H9 (cell line): Measurements from ENCODE around the gene NPTX1. TPM values are rescaled to one million over a fixed set of nuclear protein-coding genes. Genes with fewer than 3 reads are reported as not detected.

Experiments used
- DNase-seq: peaks from one replicate; pipeline ENCODE4 v3.0.0-alpha.2; 2017
- H2AFZ ChIP-seq: one replicate; pipeline ENCODE4 v1.6.1; 2013; ENCODE audit warnings: mild to moderate bottlenecking, low read length, control low read depth, moderate library complexity
- H2AK5ac ChIP-seq: 2 replicates; pipeline ENCODE4 v1.6.1; 2013; ENCODE audit warnings: low read length, control low read depth, mixed read lengths; ENCODE audit not compliant: insufficient read length
- H2BK120ac ChIP-seq: one replicate; pipeline ENCODE4 v1.6.1; 2013; ENCODE audit warnings: low read depth, mild to moderate bottlenecking, low read length, control low read depth, inconsistent platforms; ENCODE audit not compliant: poor library complexity, severe bottlenecking
- H2BK12ac ChIP-seq: 2 replicates; pipeline ENCODE4 v1.6.1; 2013; ENCODE audit warnings: low read length, control low read depth, mixed read lengths, low read depth; ENCODE audit not compliant: insufficient read length
- H2BK15ac ChIP-seq: 2 replicates; pipeline ENCODE4 v1.6.1; 2013; ENCODE audit warnings: low read depth, low read length, control low read depth
- H2BK20ac ChIP-seq: one replicate; pipeline ENCODE4 v1.6.1; 2013; ENCODE audit warnings: low read depth, mild to moderate bottlenecking, low read length, control low read depth, inconsistent platforms; ENCODE audit not compliant: poor library complexity, severe bottlenecking
- H2BK5ac ChIP-seq: 2 replicates; pipeline ENCODE4 v1.6.1; 2013; ENCODE audit warnings: low read length, control low read depth, mixed read lengths; ENCODE audit not compliant: insufficient read length
- H3K14ac ChIP-seq: 2 replicates; pipeline ENCODE4 v1.6.1; 2013; ENCODE audit warnings: low read length, control low read depth; ENCODE audit not compliant: insufficient read depth
- H3K18ac ChIP-seq: 2 replicates; pipeline ENCODE4 v1.6.1; 2013; ENCODE audit warnings: low read depth, mild to moderate bottlenecking, mixed read lengths, low read length, control low read depth; ENCODE audit not compliant: insufficient read length
- H3K23ac ChIP-seq: 2 replicates; pipeline ENCODE4 v1.6.1; 2013; ENCODE audit warnings: low read length, control low read depth, mixed read lengths, low read depth; ENCODE audit not compliant: insufficient read length
- H3K23me2 ChIP-seq: 2 replicates; pipeline ENCODE4 v1.6.1; 2013; ENCODE audit warnings: low read depth, mild to moderate bottlenecking, mixed read lengths, low read length, control low read depth; ENCODE audit not compliant: insufficient read length, poor library complexity, severe bottlenecking
- H3K27ac ChIP-seq: 2 replicates; pipeline ENCODE4 v1.5.1; 2013; ENCODE audit warnings: low read length, control low read depth, mixed read lengths, low read depth; ENCODE audit not compliant: insufficient read length
- H3K27me3 ChIP-seq: 2 replicates; pipeline ENCODE4 v1.6.1; 2013; ENCODE audit warnings: low read length, control low read depth, inconsistent platforms; ENCODE audit not compliant: insufficient read depth
- H3K4ac ChIP-seq: 2 replicates; pipeline ENCODE4 v1.6.1; 2013; ENCODE audit warnings: low read depth, mild to moderate bottlenecking, control low read depth, inconsistent platforms, low read length, moderate library complexity
- H3K4me1 ChIP-seq: 2 replicates; pipeline ENCODE4 v1.6.1; 2013; ENCODE audit warnings: low read length, control low read depth, inconsistent platforms; ENCODE audit not compliant: insufficient read depth
- H3K4me2 ChIP-seq: 2 replicates; pipeline ENCODE4 v1.6.1; 2013; ENCODE audit warnings: low read length, control low read depth, mixed read lengths; ENCODE audit not compliant: insufficient read length, insufficient read depth
- H3K56ac ChIP-seq: 2 replicates; pipeline ENCODE4 v1.6.1; 2013; ENCODE audit warnings: low read depth, mild to moderate bottlenecking, mixed read lengths, low read length, control low read depth; ENCODE audit not compliant: insufficient read length
- H3K79me1 ChIP-seq: 2 replicates; pipeline ENCODE4 v1.6.1; 2013; ENCODE audit warnings: low read depth, mild to moderate bottlenecking, moderate library complexity, low read length, control low read depth, inconsistent platforms; ENCODE audit not compliant: insufficient read depth, poor library complexity, severe bottlenecking
- H3K79me2 ChIP-seq: 2 replicates; pipeline ENCODE4 v1.6.1; 2013; ENCODE audit warnings: low read length, control low read depth, inconsistent platforms; ENCODE audit not compliant: insufficient read depth
- H3K9ac ChIP-seq: 2 replicates; pipeline ENCODE4 v1.6.1; 2013; ENCODE audit warnings: low read length, control low read depth, mixed read lengths; ENCODE audit not compliant: insufficient read length; ENCODE audit errors: extremely low read depth
- H3K9me3 ChIP-seq: one replicate; pipeline ENCODE4 v1.6.1; 2013; ENCODE audit warnings: low read depth, low read length, inconsistent platforms; ENCODE audit not compliant: control insufficient read depth
- H3T11ph ChIP-seq: one replicate; pipeline ENCODE4 v1.6.1; 2013; ENCODE audit warnings: mild to moderate bottlenecking, low read length, control low read depth, inconsistent platforms
- H4K20me1 ChIP-seq: one replicate; pipeline ENCODE4 v1.6.1; 2013; ENCODE audit not compliant: control insufficient read depth, insufficient read length, insufficient read depth
- H4K5ac ChIP-seq: 2 replicates; pipeline ENCODE4 v1.6.1; 2013; ENCODE audit warnings: low read depth, mild to moderate bottlenecking, mixed read lengths, low read length, control low read depth; ENCODE audit not compliant: insufficient read length
- H4K8ac ChIP-seq: replicated peaks from 2 replicates; pipeline ENCODE4 v1.6.1; 2013; ENCODE audit warnings: low read length, control low read depth, mixed read lengths, low read depth; ENCODE audit not compliant: insufficient read length
- H4K91ac ChIP-seq: 2 replicates; pipeline ENCODE4 v1.6.1; 2013; ENCODE audit warnings: low read depth, mild to moderate bottlenecking, moderate library complexity, mixed read lengths, low read length, control low read depth; ENCODE audit not compliant: insufficient read length
- H3K27ac Mint-ChIP-seq, 3 experiments: 2 replicates in 2 of 3; 3 replicates in 1 of 3; pipeline ENCODE4 v1.8.0; 2020 to 2021; ENCODE audit warnings: mixed read lengths in 3 of 3, mild to moderate bottlenecking in 1 of 3, moderate library complexity in 1 of 3
- H3K27me3 Mint-ChIP-seq: 2 replicates; pipeline ENCODE4 v1.8.0; 2021; ENCODE audit warnings: low read depth, mild to moderate bottlenecking, moderate library complexity, mixed read lengths
- H3K36me3 Mint-ChIP-seq, 3 experiments: 2 replicates in 2 of 3; 3 replicates in 1 of 3; pipeline ENCODE4 v1.8.0; 2020 to 2021; ENCODE audit warnings: low read depth in 3 of 3, mixed read lengths in 3 of 3; ENCODE audit not compliant: insufficient read depth in 1 of 3
- H3K4me1 Mint-ChIP-seq, 2 experiments: 2 replicates each; pipeline ENCODE4 v1.8.0; 2020; ENCODE audit warnings: mixed read lengths in 2 of 2
- H3K4me3 Mint-ChIP-seq, 2 experiments: 2 replicates in 1 of 2; 3 replicates in 1 of 2; pipeline ENCODE4 v1.8.0; 2020 to 2021; ENCODE audit warnings: mild to moderate bottlenecking in 2 of 2, mixed read lengths in 2 of 2, moderate library complexity in 1 of 2
- H3K9me3 Mint-ChIP-seq, 2 experiments: 2 replicates in 1 of 2; 3 replicates in 1 of 2; pipeline ENCODE4 v1.8.0; 2020; ENCODE audit warnings: mild to moderate bottlenecking in 2 of 2, mixed read lengths in 2 of 2, moderate library complexity in 1 of 2
- whole genome bisulfite sequencing: extraction: QIAGEN DNeasy Blood & Tissue Kit; methylation state at CpG from one replicate; pipeline ENCODE4 v1.1.7; 2013; ENCODE audit warnings: missing lambda C conversion rate, low lambda C conversion rate, mixed read lengths; ENCODE audit not compliant: insufficient read length; ENCODE audit errors: extremely low coverage; 5-methylcytosine and 5-hydroxymethylcytosine counted together
- total RNA-seq: library from RNA; stranded (reverse); gene quantifications from 2 replicates; pipeline ENCODE4 v1.2.1, GENCODE V29; 2021
- TF ChIP-seq, protein P1 (sequence below): fragments of 200-600 bp; sonication (generic); conservative IDR thresholded peaks from 3 replicates; pipeline ENCODE4 v1.8.0; 2021; ENCODE audit warnings: antibody characterized with exemption, mild to moderate bottlenecking

The NPTX1 gene
- total RNA-seq, 1 experiment from 2014 or later = 20.5 TPM

DNA sequence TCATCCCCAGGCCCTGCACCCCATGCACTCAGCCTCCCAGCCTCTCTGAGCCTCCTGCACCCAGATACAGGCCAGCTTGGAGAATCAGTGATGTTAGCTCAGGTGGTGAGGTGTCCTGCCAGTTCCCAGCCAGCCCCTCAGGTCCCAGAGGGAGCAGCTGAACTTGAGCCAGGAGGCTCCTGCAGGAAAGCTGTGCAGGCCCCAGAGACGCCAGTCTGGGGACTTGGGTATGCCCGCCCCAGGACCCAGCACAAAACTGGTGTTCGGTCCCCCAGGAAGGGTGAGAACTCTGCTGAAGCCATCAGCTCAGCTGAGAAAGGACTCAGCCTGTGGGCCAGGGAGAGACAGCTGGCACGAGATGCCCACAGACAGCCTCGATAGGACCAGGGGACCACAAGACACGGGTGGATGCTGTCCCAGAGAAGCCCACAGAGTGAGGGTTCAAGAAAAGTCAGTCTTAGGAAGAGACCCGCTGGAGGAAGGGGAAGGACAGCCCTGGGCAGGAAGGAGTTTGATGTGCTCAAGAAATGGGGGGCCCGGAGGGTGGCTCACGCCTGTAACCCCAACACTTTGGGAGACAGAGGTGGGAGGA, 50.5 kb downstream of the NPTX1 start:
- no peak overlapping the region for H3T11ph ChIP-seq
- no peaks in the 10 kb centered on the region for H3K27me3 ChIP-seq
- peaks cover 4 to 12% of the 10 kb centered on the region in 2 experiments for H3K4me1 Mint-ChIP-seq
- H3K23me2 ChIP-seq = no peaks in the 10 kb centered on the region
- H2BK5ac ChIP-seq = no peak overlapping the region
- H2BK120ac ChIP-seq = no peak overlapping the region
- no peak overlapping the region for H3K27ac ChIP-seq
- H4K5ac ChIP-seq = no peak overlapping the region
- no peak overlapping the region for H2BK12ac ChIP-seq
- H3K79me2 ChIP-seq = no peaks in the 10 kb centered on the region
- H3K23ac ChIP-seq = no peak overlapping the region
- no peak overlapping the region for H3K4me2 ChIP-seq
- no peaks in the 10 kb centered on the region for H3K4me1 ChIP-seq
- no peak overlapping the region; the same call in 1 of the 2 replicates for H3K14ac ChIP-seq
- peak overlapping the region in 1 of 3 experiments; percentile 86; a peak in 1 of 7 replicates for H3K27ac Mint-ChIP-seq
- no peak overlapping the region for H3K18ac ChIP-seq
- H2AK5ac ChIP-seq = no peak overlapping the region
- H3K9me3 ChIP-seq = no peaks in the 10 kb centered on the region
- no CpG with 5 or more reads among the region's 9 CpGs for WGBS
- H4K20me1 ChIP-seq = no peaks in the 10 kb centered on the region
- no peak overlapping the region for H4K91ac ChIP-seq
- H3K56ac ChIP-seq = no peak overlapping the region
- H3K79me1 ChIP-seq = no peaks in the 10 kb centered on the region
- no peak overlapping the region for H3K9ac ChIP-seq
- DNase-seq = no peak
- H3K9me3 Mint-ChIP-seq = no peaks in the 10 kb centered on the region
- TF ChIP-seq, protein P1, sequence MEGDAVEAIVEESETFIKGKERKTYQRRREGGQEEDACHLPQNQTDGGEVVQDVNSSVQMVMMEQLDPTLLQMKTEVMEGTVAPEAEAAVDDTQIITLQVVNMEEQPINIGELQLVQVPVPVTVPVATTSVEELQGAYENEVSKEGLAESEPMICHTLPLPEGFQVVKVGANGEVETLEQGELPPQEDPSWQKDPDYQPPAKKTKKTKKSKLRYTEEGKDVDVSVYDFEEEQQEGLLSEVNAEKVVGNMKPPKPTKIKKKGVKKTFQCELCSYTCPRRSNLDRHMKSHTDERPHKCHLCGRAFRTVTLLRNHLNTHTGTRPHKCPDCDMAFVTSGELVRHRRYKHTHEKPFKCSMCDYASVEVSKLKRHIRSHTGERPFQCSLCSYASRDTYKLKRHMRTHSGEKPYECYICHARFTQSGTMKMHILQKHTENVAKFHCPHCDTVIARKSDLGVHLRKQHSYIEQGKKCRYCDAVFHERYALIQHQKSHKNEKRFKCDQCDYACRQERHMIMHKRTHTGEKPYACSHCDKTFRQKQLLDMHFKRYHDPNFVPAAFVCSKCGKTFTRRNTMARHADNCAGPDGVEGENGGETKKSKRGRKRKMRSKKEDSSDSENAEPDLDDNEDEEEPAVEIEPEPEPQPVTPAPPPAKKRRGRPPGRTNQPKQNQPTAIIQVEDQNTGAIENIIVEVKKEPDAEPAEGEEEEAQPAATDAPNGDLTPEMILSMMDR = no peak
- H2AFZ ChIP-seq = no peak overlapping the region
- H3K4ac ChIP-seq = no peak overlapping the region
- H2BK15ac ChIP-seq = no peak overlapping the region
- H3K27me3 Mint-ChIP-seq = peaks cover 2% of the 10 kb centered on the region
- H3K4me3 Mint-ChIP-seq = no peak overlapping the region
- no peaks in the 10 kb centered on the region for H3K36me3 Mint-ChIP-seq
- no peak overlapping the region for H4K8ac ChIP-seq
- H2BK20ac ChIP-seq = no peak overlapping the region
